Brain microvascular endothelial cell (primary cell): ENCODE measurements around the gene CIRBP.

Source experiments
- DNase-seq: peaks from one replicate; pipeline ENCODE4 v3.0.0-alpha.2; 2020
- H3K27ac ChIP-seq: fragments of 250-450 bp; sonication (Bioruptor Pico); 2 replicates; pipeline ENCODE4 v1.5.1; 2020; ENCODE audit warnings: mild to moderate bottlenecking, moderate library complexity
- H3K27me3 ChIP-seq: fragments of 250-450 bp; sonication (Bioruptor Pico); replicated peaks from 2 replicates; pipeline ENCODE4 v1.5.1; 2020; ENCODE audit warnings: mild to moderate bottlenecking
- H3K36me3 ChIP-seq: fragments of 250-450 bp; sonication (Bioruptor Pico); replicated peaks from 2 replicates; pipeline ENCODE4 v1.5.1; 2020; ENCODE audit warnings: mild to moderate bottlenecking
- H3K4me3 ChIP-seq: 2 replicates; pipeline ENCODE4 v1.5.1; 2011; ENCODE audit warnings: low read depth, mild to moderate bottlenecking, control low read depth, low read length, moderate library complexity
- in situ Hi-C: cut with HindIII; loops from 2 replicates; pipeline ENCODE4 v1.10.0; 2017; ENCODE audit warnings: low sequenced_read_pairs, low pct_ligation_motif_present
- TF ChIP-seq, protein P1 (sequence below): IDR thresholded peaks from 2 replicates; pipeline ENCODE4 v1.5.1; 2011; ENCODE audit warnings: low read depth, mild to moderate bottlenecking, moderate library complexity, low read length, control low read depth, inconsistent platforms; ENCODE audit errors: missing control alignments

Gene CIRBP

DNA sequence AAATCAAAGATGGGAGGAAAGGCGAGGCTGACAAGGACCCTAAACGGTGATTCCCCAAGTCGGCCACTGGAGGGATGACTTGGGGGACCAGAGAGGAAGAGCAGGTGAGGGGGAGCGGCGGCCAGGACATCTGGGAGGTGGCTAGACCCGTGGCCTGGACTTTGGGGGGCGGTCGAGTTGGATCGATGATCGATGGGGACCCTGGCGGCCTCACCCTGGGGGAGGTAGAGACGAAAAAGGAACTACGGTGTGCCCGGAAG lies 7.7 kb upstream of the CIRBP start:
- TF ChIP-seq, protein P1, sequence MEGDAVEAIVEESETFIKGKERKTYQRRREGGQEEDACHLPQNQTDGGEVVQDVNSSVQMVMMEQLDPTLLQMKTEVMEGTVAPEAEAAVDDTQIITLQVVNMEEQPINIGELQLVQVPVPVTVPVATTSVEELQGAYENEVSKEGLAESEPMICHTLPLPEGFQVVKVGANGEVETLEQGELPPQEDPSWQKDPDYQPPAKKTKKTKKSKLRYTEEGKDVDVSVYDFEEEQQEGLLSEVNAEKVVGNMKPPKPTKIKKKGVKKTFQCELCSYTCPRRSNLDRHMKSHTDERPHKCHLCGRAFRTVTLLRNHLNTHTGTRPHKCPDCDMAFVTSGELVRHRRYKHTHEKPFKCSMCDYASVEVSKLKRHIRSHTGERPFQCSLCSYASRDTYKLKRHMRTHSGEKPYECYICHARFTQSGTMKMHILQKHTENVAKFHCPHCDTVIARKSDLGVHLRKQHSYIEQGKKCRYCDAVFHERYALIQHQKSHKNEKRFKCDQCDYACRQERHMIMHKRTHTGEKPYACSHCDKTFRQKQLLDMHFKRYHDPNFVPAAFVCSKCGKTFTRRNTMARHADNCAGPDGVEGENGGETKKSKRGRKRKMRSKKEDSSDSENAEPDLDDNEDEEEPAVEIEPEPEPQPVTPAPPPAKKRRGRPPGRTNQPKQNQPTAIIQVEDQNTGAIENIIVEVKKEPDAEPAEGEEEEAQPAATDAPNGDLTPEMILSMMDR, result peak; percentile 42
- Histone ChIP-seq H3K27ac (peak overlapping the region; percentile 64), H3K27me3 (no peaks in the 10 kb centered on the region), H3K36me3 (peaks cover 19% of the 10 kb centered on the region), H3K4me3 (peak overlapping the region; percentile 61)
- no peak for DNase-seq
- in situ Hi-C loops, result no loop called here

DNA sequence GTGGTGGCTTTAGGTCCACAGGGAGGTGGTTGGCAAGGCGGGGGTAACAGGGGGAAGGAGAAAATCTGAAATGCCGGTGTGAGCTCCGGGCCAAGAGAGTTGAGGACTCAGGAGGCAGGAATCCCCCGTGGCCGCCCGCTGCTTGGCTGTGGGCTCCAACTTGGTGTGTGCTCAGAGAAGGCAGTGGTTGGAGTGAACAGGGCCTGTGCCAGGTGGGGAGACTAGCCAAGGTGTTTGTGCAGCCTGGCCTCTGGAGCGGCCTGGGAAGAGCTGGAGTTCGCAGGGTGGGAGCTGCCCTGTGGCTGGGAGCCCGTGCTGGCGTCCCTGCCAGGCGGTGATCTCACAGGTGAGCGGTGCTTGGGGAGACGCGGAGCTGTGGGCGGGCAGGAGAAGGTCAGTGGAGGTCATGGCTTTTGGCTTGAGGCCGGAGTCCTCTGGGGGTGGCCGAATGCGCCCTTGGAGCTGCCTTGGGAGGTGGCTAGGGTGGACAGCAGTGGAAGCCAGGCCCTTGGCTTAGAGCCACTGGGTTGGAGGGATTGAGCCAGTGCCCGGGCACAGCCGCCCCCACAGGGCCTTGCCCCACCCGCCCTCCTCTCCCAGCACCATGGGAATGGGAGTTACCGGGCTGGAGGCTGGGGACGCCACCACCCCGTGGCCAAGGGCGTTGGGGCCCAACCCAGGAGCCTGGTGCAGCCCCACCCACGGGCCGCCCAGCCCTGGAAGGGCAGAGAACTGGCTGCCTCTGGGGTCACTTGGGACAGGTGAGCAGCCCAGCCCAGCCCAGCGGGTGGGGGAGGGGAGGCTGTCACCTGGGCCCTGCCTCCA lies 7.1 kb upstream of the CIRBP start:
- H3K27ac ChIP-seq, result peak overlapping the region; percentile 64
- H3K27me3 ChIP-seq, result no peaks in the 10 kb centered on the region
- TF ChIP-seq, protein P1, result no peak
- in situ Hi-C loops, result no loop called here
- DNase-seq, result no peak
- H3K36me3 ChIP-seq, result peaks cover 14% of the 10 kb centered on the region
- peak overlapping the region; percentile 61 for H3K4me3 ChIP-seq

DNA sequence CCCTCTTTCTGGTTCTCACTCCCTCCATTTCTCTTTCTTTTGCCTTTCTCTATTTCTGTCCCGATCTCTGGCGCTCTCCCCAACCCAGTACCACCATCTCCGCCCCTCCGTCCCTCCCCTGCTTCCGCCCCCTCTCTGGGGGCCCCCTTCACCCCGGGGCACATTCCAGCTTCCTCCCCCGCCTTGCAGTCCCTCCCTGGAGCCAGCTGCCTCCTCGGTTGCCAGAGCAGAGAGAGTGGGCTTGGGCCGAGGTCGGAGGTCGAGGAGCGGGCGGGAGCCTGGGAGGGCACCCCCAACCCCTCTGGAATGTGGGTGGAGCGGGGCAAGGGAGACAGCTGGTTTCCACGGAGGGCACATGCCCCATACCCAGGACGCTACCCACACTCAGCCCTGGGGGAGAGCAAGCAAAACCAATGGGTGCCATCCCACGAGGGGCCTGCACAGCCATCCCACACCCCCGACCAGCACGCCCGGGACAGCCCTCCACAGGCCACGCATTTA lies 6.5 kb upstream of the CIRBP start:
- no peak for DNase-seq
- no peaks in the 10 kb centered on the region for H3K27me3 ChIP-seq
- H3K27ac ChIP-seq, result no peak overlapping the region
- H3K36me3 ChIP-seq, result peaks cover 7% of the 10 kb centered on the region
- H3K4me3 ChIP-seq, result peak overlapping the region; percentile 9
- TF ChIP-seq, protein P1, result no peak
- in situ Hi-C loops, result no loop called here

DNA sequence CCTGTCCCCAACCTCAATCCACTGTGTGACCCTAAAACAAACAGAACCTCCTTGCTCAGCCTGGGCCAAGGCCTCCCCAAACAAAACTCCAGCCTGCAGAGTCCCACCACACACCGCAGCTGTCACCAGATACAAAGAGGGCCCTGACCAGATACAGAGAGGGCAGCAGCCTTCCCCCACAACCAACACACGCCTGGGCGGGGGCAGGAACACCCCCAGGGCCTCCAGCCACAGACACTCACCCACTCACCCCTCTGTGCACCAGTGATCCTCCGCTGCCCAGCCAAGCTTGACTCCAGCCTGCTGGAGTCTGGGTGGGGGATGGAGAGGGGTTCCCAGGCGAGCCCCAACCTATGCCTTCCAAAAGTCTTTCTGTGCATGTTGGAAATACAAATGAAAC lies 5.9 kb upstream of the CIRBP start:
- TF ChIP-seq, protein P1, result no peak
- DNase-seq, result no peak
- H3K27me3 ChIP-seq, result no peaks in the 10 kb centered on the region
- H3K36me3 ChIP-seq, result peaks cover 2% of the 10 kb centered on the region
- H3K27ac ChIP-seq, result no peak overlapping the region
- in situ Hi-C loops, result no loop called here
- H3K4me3 ChIP-seq, result no peak overlapping the region

- in situ Hi-C loops, result no loop called here
- peak; percentile 78 for DNase-seq
- no peak overlapping the region for H3K4me3 ChIP-seq
- H3K27ac ChIP-seq, result peak overlapping the region; percentile 5
- no peaks in the 10 kb centered on the region for H3K36me3 ChIP-seq
- TF ChIP-seq, protein P1, result no peak
- H3K27me3 ChIP-seq, result no peaks in the 10 kb centered on the region
These were observed 4.1 kb upstream of the CIRBP start for GRCh38 chr19:1264801-1265614.
